C4-2B (cell line): ENCODE measurements around the gene FBN3.

Source experiments
- H3K27ac ChIP-seq: fragments of 450-650 bp; 2 replicates; pipeline ENCODE4 v1.5.1; 2017
- CTCF ChIP-seq: fragments of 450-650 bp; conservative IDR thresholded peaks from 2 replicates; pipeline ENCODE4 v1.5.1; 2017; ENCODE audit warnings: mild to moderate bottlenecking
- ZFX ChIP-seq: fragments of 450-650 bp; IDR thresholded peaks from 2 replicates; pipeline ENCODE4 v1.6.1; 2017

Gene FBN3

GRCh38 chr19:8021374-8021773 lies 128.0 kb downstream of the FBN3 start:
- no peak overlapping the region for H3K27ac ChIP-seq
- TF ChIP-seq CTCF (no peak), ZFX (no peak)

DNA sequence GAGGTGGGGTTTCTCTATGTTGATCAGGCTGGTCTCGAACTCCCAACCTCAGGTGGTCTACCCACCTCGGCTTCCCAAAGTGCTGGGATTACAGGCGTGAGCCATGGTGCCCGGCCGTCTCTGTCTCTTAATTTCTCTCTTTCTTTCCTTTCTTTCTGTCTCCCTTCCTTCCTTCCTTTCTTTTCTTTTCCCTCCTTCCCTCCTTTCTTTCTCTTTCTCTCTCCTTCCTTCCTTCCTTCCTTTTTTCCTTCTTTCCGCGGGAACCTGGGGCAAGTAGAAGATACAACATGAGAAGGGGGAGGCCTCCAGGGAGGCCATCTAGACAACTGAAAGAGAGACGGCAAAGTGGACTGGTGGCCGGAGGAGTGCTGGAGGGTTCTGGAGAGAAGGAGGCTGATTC lies 128.7 kb downstream of the FBN3 start:
- H3K27ac ChIP-seq = no peak overlapping the region
- TF ChIP-seq CTCF (no peak), ZFX (no peak)

- no peak overlapping the region for H3K27ac ChIP-seq
- no peak for TF ChIP-seq ZFX
- TF ChIP-seq CTCF = no peak
Measured at GRCh38 chr19:8017808-8018207, 131.6 kb downstream of the FBN3 start.
